Measurements from ENCODE around the gene SOAT1. TPM values are rescaled to one million over a fixed set of nuclear protein-coding genes. Genes with fewer than 3 reads are reported as not detected.

The SOAT1 gene
- polyA plus RNA-seq, 2 of the 4 experiments (the other 2 are of a cell fraction), result 19.0 to 62.1 TPM

DNA sequence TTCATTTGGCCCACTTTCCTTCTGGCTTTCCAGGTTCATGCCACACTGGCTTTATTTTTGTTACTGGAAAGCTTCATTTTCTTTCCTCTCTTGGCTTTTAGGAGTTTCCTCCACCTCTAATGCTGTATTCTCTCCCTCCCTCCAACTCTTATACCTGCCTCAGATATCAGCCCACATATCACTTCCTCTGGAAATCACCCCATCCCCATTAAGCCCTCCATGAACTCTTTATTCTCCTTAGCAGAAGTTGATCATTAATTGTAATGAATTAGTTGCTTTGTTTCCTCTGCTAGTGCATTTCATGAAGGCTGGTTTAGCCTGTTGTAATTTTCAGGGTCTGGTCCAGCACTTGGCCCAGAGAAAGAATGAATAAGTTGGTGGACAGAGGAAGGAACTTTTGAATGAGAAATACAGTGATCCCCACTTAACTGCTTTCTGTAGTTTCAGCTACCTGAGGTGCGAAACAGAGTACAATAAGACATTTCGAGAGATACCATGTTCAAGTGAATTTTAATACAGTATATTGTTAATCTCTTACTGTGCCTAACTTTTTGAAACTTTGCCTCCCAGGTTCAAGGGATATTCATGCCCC is 1.7 kb downstream of the SOAT1 start:
- Histone ChIP-seq H3K4me2 (peak overlapping the region; percentile 75), H3K4me3 (peak overlapping the region; percentile 76; the same call in 1 of the 3 replicates), H3K27ac (peak overlapping the region in 1 of 2 experiments; percentile 92; a peak in 3 of 6 replicates), H3K9me3 (no peaks in the 10 kb centered on the region), H3K4me1 (peaks cover 22% of the 10 kb centered on the region)
- no peak for ATAC-seq
- FAIRE-seq, result no peak
- CTCF ChIA-PET, result interaction anchor here (0.6 to 3.9 kb wide), 5 partner anchors 44 to 174 kb away, joined by 3 to 25 read pairs (median 4); partner anchors contain the start of gene AXDND1
- POLR2A ChIA-PET, result no interaction called here
- TF ChIP-seq KDM1A (IDR thresholded peaks at IDR 0.05; ENCODE audit: low read depth), result no peak
- TF ChIP-seq CTCF (IDR thresholded peaks at IDR 0.05), result no peak
- TF ChIP-seq POLR2AphosphoS2 (conservative IDR thresholded peaks at IDR 0.05; ENCODE audit: low read length), result no peak
- WGBS (ENCODE audit: missing lambda C conversion rate), result 92% methylated on average over 2 of the region's 2 CpGs
- DNase-seq (ENCODE audit: low read depth in 1 of 2, low spot score in 1 of 2), result no peak

GRCh38 chr1:179296356-179297104 is 2.9 kb downstream of the SOAT1 start:
- ChIA-PET CTCF (interaction anchor here (0.6 to 3.4 kb wide), 2 partner anchors 175 to 217 kb away, joined by 8 to 14 read pairs; no protein-coding TSS in a partner anchor), POLR2A (no interaction called here)
- no peak for FAIRE-seq

DNA sequence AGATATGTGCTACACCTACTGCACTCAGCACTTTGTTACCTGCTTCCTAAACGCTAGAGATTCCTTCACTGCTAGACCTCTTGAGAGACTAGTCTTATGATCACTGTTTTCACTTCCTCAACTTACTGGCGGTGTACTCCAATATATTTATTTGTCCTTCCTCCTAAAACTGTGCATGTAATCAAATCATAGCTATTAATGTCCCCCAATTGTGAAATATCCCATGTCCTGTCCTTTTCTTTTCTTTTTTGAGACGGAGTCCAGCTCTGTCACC is 3.4 kb downstream of the SOAT1 start:
- H3K4me3 ChIP-seq, result no peak overlapping the region
- no peak for DNase-seq (ENCODE audit: low read depth in 1 of 2, low spot score in 1 of 2)
- no peak for ATAC-seq
- H3K9me3 ChIP-seq, result no peaks in the 10 kb centered on the region
- ChIA-PET CTCF (interaction anchor here (3.4 kb wide), 1 partner anchor 176 kb away, joined by 14 read pairs; no protein-coding TSS in a partner anchor), POLR2A (no interaction called here)
- FAIRE-seq, result no peak
- peaks cover 22% of the 10 kb centered on the region for H3K4me1 ChIP-seq
- WGBS (ENCODE audit: missing lambda C conversion rate), result 86% methylated on average over 3 of the region's 3 CpGs
- TF ChIP-seq, protein P1, sequence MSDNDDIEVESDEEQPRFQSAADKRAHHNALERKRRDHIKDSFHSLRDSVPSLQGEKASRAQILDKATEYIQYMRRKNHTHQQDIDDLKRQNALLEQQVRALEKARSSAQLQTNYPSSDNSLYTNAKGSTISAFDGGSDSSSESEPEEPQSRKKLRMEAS (IDR thresholded peaks at IDR 0.05), result no peak
- TF ChIP-seq JUNB (IDR thresholded peaks at IDR 0.05) (no peak), RAD21 (conservative IDR thresholded peaks at IDR 0.05 in 1 of 2, IDR thresholded peaks at IDR 0.05 in 1 of 2) (no peak), MAZ (IDR thresholded peaks at IDR 0.05; ENCODE audit: borderline replicate concordance, low read depth, low read length) (no peak)
- no peak overlapping the region for H3K27ac ChIP-seq
- H3K4me2 ChIP-seq, result no peak overlapping the region

More at GRCh38 chr1:179296356-179297104, 2.9 kb downstream of the SOAT1 start:
- 92% methylated on average over 4 of the region's 4 CpGs for WGBS (ENCODE audit: missing lambda C conversion rate)
- ATAC-seq (no peak), DNase-seq (ENCODE audit: low read depth in 1 of 2, low spot score in 1 of 2) (no peak)
- no peak overlapping the region for H3K27ac ChIP-seq
- TF ChIP-seq CTCF (IDR thresholded peaks at IDR 0.05), result no peak
- no peak for TF ChIP-seq RNF2 (IDR thresholded peaks at IDR 0.05; ENCODE audit: borderline replicate concordance, low read depth)
- TF ChIP-seq POLR2AphosphoS2 (conservative IDR thresholded peaks at IDR 0.05; ENCODE audit: low read length), result no peak
- no peak overlapping the region for H3K4me2 ChIP-seq
- H3K4me1 ChIP-seq, result peaks cover 22% of the 10 kb centered on the region
- no peak overlapping the region for H3K4me3 ChIP-seq
- H3K9me3 ChIP-seq, result no peaks in the 10 kb centered on the region

DNA sequence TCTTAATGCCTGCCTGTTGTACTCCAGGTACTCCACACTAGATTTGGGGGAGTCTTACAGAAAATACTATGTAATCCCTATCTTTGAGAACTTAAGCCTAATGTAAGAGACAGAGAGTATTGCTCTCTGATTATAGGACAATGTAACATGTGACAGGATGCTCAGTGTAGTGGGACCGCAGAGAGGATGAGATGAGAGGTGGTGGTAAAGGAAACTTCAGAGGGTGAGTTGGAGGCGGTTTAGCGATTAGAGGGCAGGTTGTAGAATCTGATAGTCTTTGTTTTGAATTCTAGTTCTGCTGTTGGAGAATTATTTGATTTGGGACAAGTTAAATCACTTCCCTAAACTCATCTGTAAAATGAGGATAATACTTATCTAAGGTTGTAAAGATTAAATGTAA is 5.4 kb downstream of the SOAT1 start:
- H3K4me1 ChIP-seq, result peaks cover 14% of the 10 kb centered on the region; the same call in 2 of the 3 replicates
- CTCF ChIA-PET, result no interaction called here
- no peak overlapping the region for H3K27ac ChIP-seq
- FAIRE-seq (no peak), DNase-seq (ENCODE audit: low read depth in 1 of 2, low spot score in 1 of 2) (no peak), ATAC-seq (no peak)
- POLR2A ChIA-PET, result no interaction called here
- no peaks in the 10 kb centered on the region for H3K9me3 ChIP-seq
- 94% methylated on average over 3 of the region's 3 CpGs for WGBS (ENCODE audit: missing lambda C conversion rate)
- no peak overlapping the region for H3K4me3 ChIP-seq
- TF ChIP-seq KDM5A (IDR thresholded peaks at IDR 0.05), result no peak
- TF ChIP-seq ATOH8 (CRISPR knock-in tag; IDR thresholded peaks at IDR 0.05; ENCODE audit: low read depth), result no peak
- no peak for TF ChIP-seq POLR2A (IDR thresholded peaks at IDR 0.05; ENCODE audit: low read length)
- no peak for TF ChIP-seq CHD4 (IDR thresholded peaks at IDR 0.05; ENCODE audit: borderline replicate concordance)
- TF ChIP-seq HOXA7 (CRISPR knock-in tag; IDR thresholded peaks at IDR 0.05), result no peak
- no peak for TF ChIP-seq ZNF302 (CRISPR knock-in tag; IDR thresholded peaks at IDR 0.05)
- no peak overlapping the region for H3K4me2 ChIP-seq
